GM12874 (cell line): ENCODE results near the gene TMEM18.

Source experiments
- TF ChIP-seq, protein P1 (sequence below): IDR thresholded peaks from 2 replicates; pipeline ENCODE4 v1.5.1; 2011; ENCODE audit warnings: low read depth, mild to moderate bottlenecking, control low read depth, low read length, moderate library complexity; ENCODE audit not compliant: insufficient read depth

TMEM18 gene

DNA sequence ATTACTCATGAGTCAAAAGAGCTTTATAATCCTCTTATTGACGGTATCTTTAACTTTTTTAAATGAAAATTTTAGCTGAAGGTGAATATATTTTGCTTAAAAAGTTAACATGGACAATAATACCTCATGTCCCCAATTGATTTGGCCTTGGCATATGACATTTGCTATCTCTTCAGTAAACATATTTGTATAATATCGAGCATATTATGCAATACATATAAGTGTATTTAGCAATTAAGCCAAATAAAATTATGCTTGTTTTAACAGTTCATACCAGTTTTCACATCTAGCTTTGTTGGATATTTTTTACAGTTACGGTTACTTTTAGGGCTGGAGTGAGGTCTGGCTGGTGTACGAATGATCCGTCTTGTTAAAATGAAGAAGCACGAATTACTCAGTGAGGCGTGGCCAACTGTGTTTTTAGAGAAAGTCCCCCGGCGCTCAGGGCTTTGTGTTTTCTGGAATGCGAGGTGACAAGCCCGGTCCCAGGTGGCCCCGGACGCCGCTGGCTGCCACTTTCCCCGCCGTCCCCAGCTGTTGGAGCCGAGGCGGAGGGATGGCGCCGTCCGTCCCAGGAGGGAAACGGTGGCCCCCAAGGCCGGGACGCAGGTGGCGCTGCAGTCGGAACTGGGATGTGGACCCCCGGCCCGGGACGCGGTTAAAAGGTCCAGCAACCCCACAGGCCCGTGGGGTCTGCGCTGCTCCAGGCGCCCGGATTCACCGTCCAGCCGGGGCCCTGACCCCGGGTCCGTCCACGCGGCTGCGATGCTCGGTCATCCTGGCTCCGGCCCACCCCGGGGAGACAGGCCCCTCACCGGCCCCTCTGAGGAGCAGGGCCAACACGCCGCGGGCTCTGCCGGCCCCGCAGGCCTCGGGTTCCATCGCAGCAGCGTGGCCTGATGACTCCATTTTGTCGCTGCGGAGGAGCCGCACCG is 41.3 kb downstream of the TMEM18 start:
- TF ChIP-seq, protein P1, sequence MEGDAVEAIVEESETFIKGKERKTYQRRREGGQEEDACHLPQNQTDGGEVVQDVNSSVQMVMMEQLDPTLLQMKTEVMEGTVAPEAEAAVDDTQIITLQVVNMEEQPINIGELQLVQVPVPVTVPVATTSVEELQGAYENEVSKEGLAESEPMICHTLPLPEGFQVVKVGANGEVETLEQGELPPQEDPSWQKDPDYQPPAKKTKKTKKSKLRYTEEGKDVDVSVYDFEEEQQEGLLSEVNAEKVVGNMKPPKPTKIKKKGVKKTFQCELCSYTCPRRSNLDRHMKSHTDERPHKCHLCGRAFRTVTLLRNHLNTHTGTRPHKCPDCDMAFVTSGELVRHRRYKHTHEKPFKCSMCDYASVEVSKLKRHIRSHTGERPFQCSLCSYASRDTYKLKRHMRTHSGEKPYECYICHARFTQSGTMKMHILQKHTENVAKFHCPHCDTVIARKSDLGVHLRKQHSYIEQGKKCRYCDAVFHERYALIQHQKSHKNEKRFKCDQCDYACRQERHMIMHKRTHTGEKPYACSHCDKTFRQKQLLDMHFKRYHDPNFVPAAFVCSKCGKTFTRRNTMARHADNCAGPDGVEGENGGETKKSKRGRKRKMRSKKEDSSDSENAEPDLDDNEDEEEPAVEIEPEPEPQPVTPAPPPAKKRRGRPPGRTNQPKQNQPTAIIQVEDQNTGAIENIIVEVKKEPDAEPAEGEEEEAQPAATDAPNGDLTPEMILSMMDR = no peak

DNA sequence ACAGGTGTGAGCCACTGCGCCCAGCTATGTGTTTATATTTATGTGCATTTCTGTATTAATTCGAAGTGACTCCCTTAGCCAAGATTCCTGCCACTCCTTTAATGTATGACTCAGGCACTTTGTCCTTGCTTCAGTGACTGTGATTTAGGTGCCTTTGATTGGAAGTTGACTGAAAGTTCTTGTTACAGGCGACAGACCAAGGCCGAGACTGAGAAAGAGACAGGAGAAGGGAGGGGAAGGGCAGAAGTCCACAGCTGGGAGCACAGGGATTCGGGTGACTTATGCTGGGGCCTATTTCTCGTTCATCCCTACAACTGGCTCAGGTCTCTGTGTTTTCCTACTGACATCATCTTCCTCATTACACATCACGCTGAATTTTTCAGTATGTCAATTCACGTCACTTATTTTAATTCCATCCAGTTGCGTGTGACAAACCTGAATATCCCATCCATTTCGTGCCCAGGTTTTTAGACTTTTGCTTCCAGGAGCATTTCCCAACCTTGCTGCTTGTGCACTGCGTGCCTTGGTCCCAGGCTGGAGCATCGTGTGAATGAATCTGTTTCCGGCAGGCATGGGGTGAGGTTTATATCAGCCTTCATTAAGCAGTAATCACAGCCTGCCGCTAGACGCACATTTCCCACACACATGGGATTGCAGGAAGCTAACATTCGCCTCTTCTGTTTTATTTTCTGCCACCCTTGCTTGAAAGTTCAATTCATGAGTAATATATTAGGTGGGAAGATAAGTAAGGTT is 42.4 kb downstream of the TMEM18 start:
- TF ChIP-seq, protein P1 = no peak

DNA sequence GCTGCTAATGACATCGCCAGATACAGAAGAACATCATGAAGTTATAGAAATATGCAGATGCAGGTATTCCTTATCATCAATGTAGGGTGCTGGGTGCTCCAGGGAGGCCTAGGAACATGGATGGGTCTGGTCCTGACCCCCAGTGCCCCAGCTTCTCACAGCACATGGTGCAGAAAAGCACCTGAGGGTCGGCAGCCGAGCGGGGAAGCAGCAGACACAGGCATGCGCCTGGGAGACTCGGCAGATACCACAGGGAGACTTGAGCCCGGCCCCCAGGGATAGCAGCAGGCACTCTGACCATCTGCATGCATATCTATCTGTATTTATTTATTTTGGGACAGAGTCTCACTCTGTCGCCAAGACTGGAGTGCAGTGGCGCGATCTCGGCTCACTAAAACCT is 43.2 kb downstream of the TMEM18 start:
- TF ChIP-seq, protein P1 = no peak

DNA sequence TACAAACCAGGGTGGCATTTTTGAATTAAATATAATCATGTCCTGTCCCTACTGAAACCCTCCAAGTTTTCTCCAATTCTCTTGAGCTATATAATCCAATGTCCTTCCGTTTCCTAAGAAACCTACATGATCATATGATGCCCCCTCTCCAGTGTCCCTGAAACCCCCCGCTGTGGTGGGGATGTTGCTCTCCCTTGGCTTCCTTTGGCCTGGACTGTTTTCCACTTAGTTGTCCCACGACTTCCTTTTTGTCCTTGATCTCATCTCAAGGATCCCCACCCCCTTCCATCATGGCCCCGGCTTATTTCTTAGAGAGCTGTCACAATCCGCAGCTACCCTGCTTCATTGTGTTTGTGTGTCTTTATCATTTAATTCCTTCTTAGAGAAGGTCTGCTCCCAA is 43.8 kb downstream of the TMEM18 start:
- TF ChIP-seq, protein P1 = no peak

DNA sequence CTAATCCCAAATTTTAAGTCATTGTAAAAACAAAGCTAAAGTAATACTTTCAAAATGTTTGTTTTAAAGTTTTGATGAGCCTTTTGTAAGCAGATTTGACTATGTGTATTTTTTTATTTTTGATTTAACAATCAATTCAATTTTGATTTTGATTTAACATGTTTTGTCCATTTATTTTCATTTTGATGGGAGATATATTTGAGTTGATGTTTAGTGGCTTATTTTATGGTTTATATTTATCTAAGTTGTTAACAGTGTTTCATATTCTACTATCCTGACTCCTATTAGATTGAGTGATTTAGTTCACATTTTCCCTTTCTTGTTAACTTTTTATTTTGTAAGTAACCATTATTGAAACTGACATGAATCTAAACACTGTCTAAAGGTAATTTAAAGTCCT is 44.7 kb downstream of the TMEM18 start:
- TF ChIP-seq, protein P1 = no peak

DNA sequence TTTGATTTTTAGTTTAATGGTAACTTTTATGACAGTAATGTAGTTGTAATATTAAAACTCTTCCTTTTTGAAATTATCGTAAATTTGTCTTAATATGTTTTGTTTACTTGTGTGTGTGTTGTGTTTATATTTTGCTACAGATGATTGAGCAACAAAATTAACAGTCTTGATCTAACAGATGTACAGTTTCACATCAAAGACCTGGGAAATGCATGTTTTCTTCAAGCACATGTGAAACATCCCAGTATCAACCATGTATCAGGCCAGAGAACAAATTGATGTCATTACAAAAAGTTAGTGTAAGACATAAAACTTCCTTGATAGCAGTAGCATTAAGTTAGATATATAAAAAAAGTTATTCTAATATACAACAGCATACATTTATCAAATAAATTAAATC is 45.5 kb downstream of the TMEM18 start:
- TF ChIP-seq, protein P1 = no peak
